ENCODE results near the gene CCDC30.

- TF ChIP-seq CTCF (IDR thresholded peaks at IDR 0.05; ENCODE audit: poor library complexity) (no peak), EZH2 (IDR thresholded peaks at IDR 0.05; ENCODE audit: borderline replicate concordance) (no peak)
These were observed 122.9 kb downstream of the CCDC30 start for GRCh38 chr1:42586016-42586415.

Data from hepatocyte (in vitro differentiated cells).